ENCODE data around the gene TMEM238.
"Not testable (repeated sequence)": the region's sequence is repeated elsewhere in the genome, so short reads cannot be mapped to it uniquely, and the experiment has no call there.

Gene TMEM238

DNA sequence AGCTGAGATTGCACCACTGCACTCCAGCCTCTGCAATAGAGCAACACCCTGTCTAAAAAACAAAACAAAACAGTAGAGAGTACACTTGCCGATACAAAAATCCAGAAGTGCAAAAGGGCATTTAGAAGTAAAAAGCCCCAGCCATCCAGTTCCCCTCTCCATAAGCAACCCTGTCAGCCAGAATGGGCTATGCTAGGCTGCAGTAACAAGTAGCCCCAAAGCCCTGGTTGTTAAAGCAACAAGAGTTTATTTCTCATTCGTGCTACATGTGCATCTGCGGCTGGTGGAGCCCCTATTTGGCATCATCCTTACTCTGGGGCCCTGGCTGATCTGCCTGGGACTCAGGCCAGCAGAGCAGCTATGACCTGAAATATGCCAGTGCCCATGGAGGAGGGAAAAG lies 40.4 kb upstream of the TMEM238 start:
- Histone ChIP-seq H3K36me3 (no peaks in the 10 kb centered on the region), H3K27me3 (peaks cover 3% of the 10 kb centered on the region; the same call in 1 of the 2 replicates), H3K4me3 (ENCODE audit: low read depth, low read length) (no peak overlapping the region), H3K9me3 (no peaks in the 10 kb centered on the region), H3K4me1 (no peaks in the 10 kb centered on the region)
- TF ChIP-seq, protein P1, sequence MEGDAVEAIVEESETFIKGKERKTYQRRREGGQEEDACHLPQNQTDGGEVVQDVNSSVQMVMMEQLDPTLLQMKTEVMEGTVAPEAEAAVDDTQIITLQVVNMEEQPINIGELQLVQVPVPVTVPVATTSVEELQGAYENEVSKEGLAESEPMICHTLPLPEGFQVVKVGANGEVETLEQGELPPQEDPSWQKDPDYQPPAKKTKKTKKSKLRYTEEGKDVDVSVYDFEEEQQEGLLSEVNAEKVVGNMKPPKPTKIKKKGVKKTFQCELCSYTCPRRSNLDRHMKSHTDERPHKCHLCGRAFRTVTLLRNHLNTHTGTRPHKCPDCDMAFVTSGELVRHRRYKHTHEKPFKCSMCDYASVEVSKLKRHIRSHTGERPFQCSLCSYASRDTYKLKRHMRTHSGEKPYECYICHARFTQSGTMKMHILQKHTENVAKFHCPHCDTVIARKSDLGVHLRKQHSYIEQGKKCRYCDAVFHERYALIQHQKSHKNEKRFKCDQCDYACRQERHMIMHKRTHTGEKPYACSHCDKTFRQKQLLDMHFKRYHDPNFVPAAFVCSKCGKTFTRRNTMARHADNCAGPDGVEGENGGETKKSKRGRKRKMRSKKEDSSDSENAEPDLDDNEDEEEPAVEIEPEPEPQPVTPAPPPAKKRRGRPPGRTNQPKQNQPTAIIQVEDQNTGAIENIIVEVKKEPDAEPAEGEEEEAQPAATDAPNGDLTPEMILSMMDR (IDR thresholded peaks at IDR 0.05; ENCODE audit: low read depth, low read length) = no peak
- DNase-seq = no peak

DNA sequence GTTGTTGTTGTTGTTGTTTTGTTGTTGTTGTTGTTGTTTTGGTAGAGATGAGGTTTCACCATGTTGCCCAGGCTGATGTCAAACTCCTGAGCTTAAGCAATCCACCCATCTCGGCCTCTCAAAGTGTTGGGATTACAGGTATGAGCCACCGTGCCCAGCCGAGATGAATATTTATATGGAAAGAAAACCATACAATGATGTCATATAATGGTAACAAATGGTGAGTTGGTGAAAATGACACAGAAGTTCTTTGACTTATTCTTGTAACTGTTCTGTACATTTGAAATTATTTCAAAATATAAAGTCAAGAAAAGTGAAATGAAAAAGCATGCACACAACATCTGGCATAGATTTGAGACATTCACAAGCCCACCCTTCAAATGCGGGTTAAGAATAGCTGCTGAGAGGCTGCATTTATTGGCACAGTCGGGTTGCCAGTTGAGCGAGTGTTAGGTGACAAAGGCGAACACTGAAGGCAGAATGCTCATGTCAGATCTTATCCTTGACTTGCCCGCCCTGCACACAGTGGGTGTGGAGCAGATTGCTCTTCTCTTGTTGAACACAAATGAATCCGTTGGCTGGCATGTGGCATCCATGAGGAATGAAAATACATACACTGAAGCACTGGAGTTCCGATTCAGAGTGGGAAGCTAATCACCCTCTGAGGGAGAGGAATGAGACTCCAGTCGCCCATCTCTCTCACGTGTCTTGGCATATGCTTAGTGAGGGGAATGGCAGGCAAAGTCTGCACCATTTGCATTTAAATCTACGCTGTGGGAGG lies 39.3 kb upstream of the TMEM238 start:
- DNase-seq = no peak
- Histone ChIP-seq H3K4me1 (no peaks in the 10 kb centered on the region), H3K9me3 (no peaks in the 10 kb centered on the region), H3K4me3 (ENCODE audit: low read depth, low read length) (no peak overlapping the region), H3K27me3 (peaks cover 3% of the 10 kb centered on the region; the same call in 1 of the 2 replicates), H3K36me3 (no peaks in the 10 kb centered on the region)
- TF ChIP-seq, protein P1 (IDR thresholded peaks at IDR 0.05; ENCODE audit: low read depth, low read length) = no peak

- H3K9me3 ChIP-seq; H3K4me1 ChIP-seq; H3K36me3 ChIP-seq; H3K27me3 ChIP-seq; H3K4me3 ChIP-seq (ENCODE audit: low read depth, low read length); DNase-seq: not testable (repeated sequence)
These were observed 37.2 kb upstream of the TMEM238 start for GRCh38 chr19:55421281-55421680.

GRCh38 chr19:55419624-55420236 lies 35.6 kb upstream of the TMEM238 start:
- Histone ChIP-seq H3K36me3 (no peaks in the 10 kb centered on the region), H3K4me1 (no peaks in the 10 kb centered on the region), H3K4me3 (ENCODE audit: low read depth, low read length) (no peak overlapping the region), H3K27me3 (0 out of 2 replicates have a peak, but pooled peaks cover 3% of the 10 kb centered on the region), H3K9me3 (no peaks in the 10 kb centered on the region)
- no peak for DNase-seq
- TF ChIP-seq, protein P1 (IDR thresholded peaks at IDR 0.05; ENCODE audit: low read depth, low read length) = no peak

DNA sequence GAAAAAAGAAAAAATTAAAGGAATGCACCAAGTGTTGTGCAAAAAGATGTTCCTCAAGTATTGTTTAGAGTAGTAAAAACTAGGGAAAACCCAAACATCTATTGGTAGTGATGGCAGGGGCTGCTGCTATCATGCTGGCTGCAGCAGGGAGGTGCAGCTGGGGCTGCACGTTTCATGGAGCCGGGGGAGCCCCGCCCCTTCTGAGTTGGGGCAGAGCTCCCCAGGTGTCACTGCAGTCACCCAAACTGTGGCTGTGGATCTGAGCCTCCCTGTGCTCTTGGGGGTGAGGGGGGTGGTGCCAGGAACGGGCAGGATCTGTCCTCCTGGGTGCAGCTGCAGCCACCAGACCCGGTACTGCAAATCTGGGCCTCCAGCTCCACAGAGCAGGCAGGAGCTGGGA lies 35.0 kb upstream of the TMEM238 start:
- Histone ChIP-seq H3K36me3 (no peaks in the 10 kb centered on the region), H3K27me3 (0 out of 2 replicates have a peak, but pooled peaks cover 3% of the 10 kb centered on the region), H3K4me1 (no peaks in the 10 kb centered on the region), H3K9me3 (no peaks in the 10 kb centered on the region), H3K4me3 (ENCODE audit: low read depth, low read length) (no peak overlapping the region)
- TF ChIP-seq, protein P1 (IDR thresholded peaks at IDR 0.05; ENCODE audit: low read depth, low read length) = no peak
- DNase-seq = no peak

DNA sequence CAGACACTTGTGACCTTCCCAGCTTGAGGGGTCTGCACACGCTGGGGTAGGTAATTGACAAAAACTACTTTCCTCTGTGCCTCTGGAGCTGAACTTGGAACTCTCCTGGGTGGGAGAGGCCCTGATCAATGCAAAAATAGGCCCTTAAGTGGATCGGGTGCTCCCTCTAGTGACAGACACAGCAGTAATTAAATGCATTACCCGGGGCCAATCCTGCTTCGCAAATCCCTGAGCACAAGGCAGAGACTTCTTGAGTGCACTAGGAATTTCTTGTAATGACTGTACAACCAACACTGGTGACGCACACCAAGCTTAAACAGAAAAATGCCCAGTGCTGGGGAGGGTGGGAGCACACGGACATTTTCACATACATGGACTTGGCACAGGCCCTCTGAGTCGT lies 34.1 kb upstream of the TMEM238 start:
- H3K27me3 ChIP-seq = no peaks in the 10 kb centered on the region

More for the DNA sequence above, 34.1 kb upstream of the TMEM238 start:
- H3K4me1 ChIP-seq = no peaks in the 10 kb centered on the region
- H3K4me3 ChIP-seq (ENCODE audit: low read depth, low read length) = no peak overlapping the region
- peak; percentile 77 for DNase-seq
- TF ChIP-seq, protein P1 (IDR thresholded peaks at IDR 0.05; ENCODE audit: low read depth, low read length) = peak; percentile 85
- H3K9me3 ChIP-seq = no peaks in the 10 kb centered on the region
- no peaks in the 10 kb centered on the region for H3K36me3 ChIP-seq

Data from BE2C (cell line).